Spleen (tissue), 11 donors: ENCODE results near the gene SLC36A4. TPM values are rescaled to one million over a fixed set of nuclear protein-coding genes. Genes with fewer than 3 reads are reported as not detected.

Source experiments
- DNase-seq: peaks from one replicate; pipeline ENCODE4 v3.0.0-alpha.2; 2020
- H3K27ac ChIP-seq, 8 donors: fragments of 200-600 bp; sonication (generic) in 7 of 8; 1 replicate in 4 of 8; 2 replicates in 4 of 8; pipeline versions ENCODE4 v1.5.0 to v1.8.0; 2016 to 2021; ENCODE audit warnings: inconsistent platforms in 4 of 8, mild to moderate bottlenecking in 4 of 8, moderate library complexity in 1 of 8
- H3K27me3 ChIP-seq, 7 donors: fragments of 200-600 bp; sonication (generic) in 6 of 7; replicated peaks in 1 of 7; 1 replicate in 4 of 7; 2 replicates in 3 of 7; pipeline versions ENCODE4 v1.5.0 to v1.8.0; 2016 to 2021; ENCODE audit warnings: inconsistent platforms in 3 of 7, mild to moderate bottlenecking in 1 of 7
- H3K36me3 ChIP-seq, 6 donors: fragments of 200-600 bp; sonication (generic) in 5 of 6; 1 replicate in 4 of 6; 2 replicates in 2 of 6; pipeline versions ENCODE4 v1.5.0 to v1.8.0; 2016 to 2021; ENCODE audit warnings: inconsistent platforms in 2 of 6
- H3K4me1 ChIP-seq, 6 donors: fragments of 200-600 bp; sonication (generic) in 5 of 6; 1 replicate in 3 of 6; 2 replicates in 3 of 6; pipeline versions ENCODE4 v1.5.0 to v1.8.0; 2016 to 2021; ENCODE audit warnings: inconsistent platforms in 3 of 6
- H3K4me3 ChIP-seq, 8 donors: fragments of 200-600 bp; sonication (generic) in 7 of 8; 1 replicate in 4 of 8; 2 replicates in 4 of 8; pipeline versions ENCODE4 v1.5.0 to v1.8.0; 2016 to 2021; ENCODE audit warnings: inconsistent platforms in 4 of 8, mild to moderate bottlenecking in 4 of 8, moderate library complexity in 2 of 8
- H3K9me3 ChIP-seq, 8 donors: fragments of 200-600 bp; sonication (generic) in 7 of 8; 1 replicate in 4 of 8; 2 replicates in 4 of 8; pipeline versions ENCODE4 v1.5.0 to v1.8.0; 2016 to 2021; ENCODE audit warnings: inconsistent platforms in 4 of 8
- CTCF ChIP-seq, 11 experiments: fragments of 200-600 bp in 7 of 11; fragments of 450-650 bp in 4 of 11; sonication (generic) in 4 of 11; IDR thresholded peaks in 8 of 11; conservative IDR thresholded peaks in 3 of 11; 1 replicate in 7 of 11; 2 replicates in 4 of 11; pipeline versions ENCODE4 v1.4.0 to v1.8.0; 2016 to 2021; ENCODE audit warnings: antibody characterized with exemption in 11 of 11, inconsistent platforms in 4 of 11, mild to moderate bottlenecking in 1 of 11
- POLR2A ChIP-seq, 3 donors: fragments of 450-650 bp; IDR thresholded peaks; one replicate each; pipeline ENCODE4 v1.5.1; 2017; ENCODE audit warnings: antibody characterized with exemption in 3 of 3, mild to moderate bottlenecking in 1 of 3
- POLR2AphosphoS5 ChIP-seq, 3 donors: sonication (generic); formaldehyde crosslinking; IDR thresholded peaks; one replicate each; pipeline ENCODE4 v1.5.1; 2017; ENCODE audit warnings: antibody characterized with exemption in 3 of 3
- WGBS, 5 donors: extraction: QIAGEN DNeasy Blood & Tissue Kit in 3 of 5; methylation state at CpG; one replicate each; pipeline versions ENCODE4 v1.1.5 to v1.1.7; 2013 to 2018; 5-methylcytosine and 5-hydroxymethylcytosine counted together
- intact Hi-C: fragments of 100-400 bp; cut with DNase I; formaldehyde crosslinking; loops from one replicate; pipeline ENCODE4 v1.15.0; 2023; ENCODE audit warnings: low total_unique reads
- polyA plus RNA-seq, 3 donors: library from polyadenylated mRNA; stranded (reverse); fragments of 200-250 nt; gene quantifications; one replicate each; pipeline ENCODE4 v1.2.1, GENCODE V29; 2013
- total RNA-seq, 7 donors: library from RNA; depleted of rRNA in 3 of 7; stranded (reverse); fragments of >200 nt in 3 of 7; fragmentation: NEBNext Ultra II Directional in 4 of 7; extraction: Animal tissue kit (Norgen Biotek cat#: 25700) in 4 of 7; gene quantifications; one replicate each; pipeline versions ENCODE4 v1.1.0 to v1.2.1, GENCODE V29; 2016 to 2021
- donor health status: healthy with polysubstance abuse.
- donor health status: DM: no; HTN: no; CAD: no; lungs with moderate emphysema.
- donor health status: DM: no; HTN: no; CAD: no.
- donor health status: Bipolar disorder and iron deficiency.
- donor health status: healthy.
- donor health status: DM: no; HTN: no; CAD: no.
- donor health status: DM: yes; HTN: yes; CAD: no.

The SLC36A4 gene
- total and polyA plus RNA-seq, 10 donors: 2.6 to 41.4 (median 17.3) TPM

- TF ChIP-seq POLR2A (IDR thresholded peaks at IDR 0.05): no peak
- TF ChIP-seq POLR2AphosphoS5 (IDR thresholded peaks at IDR 0.05): no peak
- TF ChIP-seq CTCF (IDR thresholded peaks at IDR 0.05 in 8 of 11, conservative IDR thresholded peaks at IDR 0.05 in 3 of 11): no peak
- WGBS, 5 donors: 59 to 85% (median 68%) methylated on average over 2 of the region's 2 CpGs
- intact Hi-C loops: no loop called here
- H3K27me3 ChIP-seq: peaks cover 0 to 8% (median 0%) of the 10 kb centered on the region in 7 donors
- H3K4me1 ChIP-seq: no peaks in the 10 kb centered on the region
- H3K36me3 ChIP-seq: no peaks in the 10 kb centered on the region
- peaks cover 0 to 21% (median 13%) of the 10 kb centered on the region in 8 donors for H3K9me3 ChIP-seq
- no peak overlapping the region for H3K27ac ChIP-seq
- H3K4me3 ChIP-seq: no peak overlapping the region
- DNase-seq: no peak
These were observed 11.7 kb upstream of the SLC36A4 start for GRCh38 chr11:93209466-93209865.

- H3K9me3 ChIP-seq: peaks cover 0 to 21% (median 13%) of the 10 kb centered on the region in 8 donors
- no peak overlapping the region for H3K27ac ChIP-seq
- H3K4me1 ChIP-seq: no peaks in the 10 kb centered on the region
- DNase-seq: no peak
- TF ChIP-seq POLR2A (IDR thresholded peaks at IDR 0.05) (no peak), CTCF (IDR thresholded peaks at IDR 0.05 in 8 of 11, conservative IDR thresholded peaks at IDR 0.05 in 3 of 11) (no peak), POLR2AphosphoS5 (IDR thresholded peaks at IDR 0.05) (no peak)
- 72 to 81% (median 75%) methylated on average over 1 of the region's 1 CpG for WGBS, 5 donors
- no peaks in the 10 kb centered on the region for H3K36me3 ChIP-seq
- peaks cover 0 to 9% (median 0%) of the 10 kb centered on the region in 7 donors for H3K27me3 ChIP-seq
- intact Hi-C loops: no loop called here
- H3K4me3 ChIP-seq: no peak overlapping the region
These were observed 11.0 kb upstream of the SLC36A4 start for GRCh38 chr11:93208663-93209270.

GRCh38 chr11:93199616-93200015 is 1.8 kb upstream of the SLC36A4 start:
- WGBS, 5 donors: 39 to 80% (median 62%) methylated on average over 1 of the region's 1 CpG
- intact Hi-C loops: no loop called here
- Histone ChIP-seq H3K9me3 (no peaks in the 10 kb centered on the region), H3K27me3 (peaks cover 0 to 2% (median 0%) of the 10 kb centered on the region in 7 donors), H3K4me3 (no peak overlapping the region), H3K36me3 (no peaks in the 10 kb centered on the region), H3K27ac (peak overlapping the region in 4 of 8 donors; percentile 7 to 98 (median 72)), H3K4me1 (peaks cover 0 to 51% (median 12%) of the 10 kb centered on the region in 6 donors)
- TF ChIP-seq CTCF (IDR thresholded peaks at IDR 0.05 in 8 of 11, conservative IDR thresholded peaks at IDR 0.05 in 3 of 11): no peak
- TF ChIP-seq POLR2AphosphoS5 (IDR thresholded peaks at IDR 0.05): no peak
- TF ChIP-seq POLR2A (IDR thresholded peaks at IDR 0.05): no peak
- DNase-seq: no peak

- DNase-seq: no peak
- TF ChIP-seq POLR2A (IDR thresholded peaks at IDR 0.05) (no peak), POLR2AphosphoS5 (IDR thresholded peaks at IDR 0.05) (no peak), CTCF (IDR thresholded peaks at IDR 0.05 in 8 of 11, conservative IDR thresholded peaks at IDR 0.05 in 3 of 11) (no peak)
- 16 to 18% (median 17%) methylated on average over 14 of the region's 14 CpGs for WGBS, 5 donors
- Histone ChIP-seq H3K4me1 (peaks cover 0 to 61% (median 13%) of the 10 kb centered on the region in 6 donors), H3K27me3 (no peaks in the 10 kb centered on the region), H3K4me3 (peak overlapping the region; percentile 52 to 85 (median 66)), H3K9me3 (no peaks in the 10 kb centered on the region), H3K27ac (peak overlapping the region; percentile 95 to 100 (median 98)), H3K36me3 (no peaks in the 10 kb centered on the region)
- intact Hi-C loops: no loop called here
These were observed 539 bp upstream of the SLC36A4 start for GRCh38 chr11:93198215-93198845.
